CD14-positive monocyte (primary cell): ENCODE results near the gene AMOTL1. TPM values are rescaled to one million over a fixed set of nuclear protein-coding genes. Genes with fewer than 3 reads are reported as not detected.

ENCODE experiments used
- DNase-seq, 3 donors: peaks; one replicate each; pipeline ENCODE4 v3.0.0-alpha.2; 2011 to 2022
- H2AFZ ChIP-seq: 2 replicates; pipeline ENCODE4 v1.6.0; 2012; ENCODE audit warnings: mild to moderate bottlenecking, low read depth, low read length, inconsistent platforms; ENCODE audit not compliant: insufficient read depth, poor library complexity, severe bottlenecking
- H3K27ac ChIP-seq, 2 donors: 1 replicate in 1 of 2; 2 replicates in 1 of 2; pipeline ENCODE4 v1.5.1; 2012 to 2013; ENCODE audit warnings: low read length in 2 of 2, control low read depth in 1 of 2, inconsistent platforms in 1 of 2, low read depth in 1 of 2, mild to moderate bottlenecking in 1 of 2
- H3K27me3 ChIP-seq, 2 donors: one replicate each; pipeline versions ENCODE4 v1.6.0 to v1.6.1; 2011 to 2013; ENCODE audit warnings: low read length in 2 of 2; ENCODE audit not compliant: control insufficient read depth in 2 of 2, insufficient read depth in 2 of 2
- H3K36me3 ChIP-seq, 2 donors: replicated peaks in 1 of 2; 1 replicate in 1 of 2; 2 replicates in 1 of 2; pipeline versions ENCODE4 v1.5.1 to v1.6.1; 2012 to 2013; ENCODE audit warnings: low read length in 2 of 2, control low read depth in 1 of 2, inconsistent platforms in 1 of 2, mild to moderate bottlenecking in 1 of 2; ENCODE audit not compliant: insufficient read depth in 2 of 2, control insufficient read depth in 1 of 2
- H3K4me1 ChIP-seq, 2 donors: 1 replicate in 1 of 2; 2 replicates in 1 of 2; pipeline versions ENCODE4 v1.5.1 to v1.6.1; 2012 to 2013; ENCODE audit warnings: low read length in 2 of 2, control low read depth in 1 of 2, inconsistent platforms in 1 of 2, mild to moderate bottlenecking in 1 of 2, moderate library complexity in 1 of 2; ENCODE audit not compliant: insufficient read depth in 2 of 2, control insufficient read depth in 1 of 2
- H3K4me2 ChIP-seq: replicated peaks from 2 replicates; pipeline ENCODE3; 2012; ENCODE audit warnings: low read length, moderate library complexity, mild to moderate bottlenecking; ENCODE audit not compliant: poor library complexity, severe bottlenecking; ENCODE audit errors: extremely low read depth
- H3K4me3 ChIP-seq, 3 experiments: fragments of 200-600 bp in 1 of 3; sonication (generic) in 1 of 3; replicated peaks in 1 of 3; 1 replicate in 2 of 3; 2 replicates in 1 of 3; pipeline ENCODE4 v1.5.1; 2011 to 2013; ENCODE audit warnings: low read length in 3 of 3, mild to moderate bottlenecking in 3 of 3, control low read depth in 2 of 3, low read depth in 2 of 3, inconsistent platforms in 1 of 3, moderate library complexity in 1 of 3
- H3K79me2 ChIP-seq: 2 replicates; pipeline ENCODE4 v1.6.0; 2012; ENCODE audit warnings: mild to moderate bottlenecking, control low read depth, inconsistent platforms, low read length, moderate library complexity; ENCODE audit not compliant: insufficient read depth
- H3K9ac ChIP-seq: 2 replicates; pipeline ENCODE4 v1.6.0; 2017; ENCODE audit warnings: low read length, mild to moderate bottlenecking; ENCODE audit not compliant: insufficient read depth, poor library complexity, severe bottlenecking
- H3K9me3 ChIP-seq, 2 donors: replicated peaks in 1 of 2; 1 replicate in 1 of 2; 2 replicates in 1 of 2; pipeline versions ENCODE4 v1.5.1 to v1.6.1; 2012 to 2013; ENCODE audit warnings: low read length in 2 of 2, control low read depth in 1 of 2; ENCODE audit not compliant: control insufficient read depth in 1 of 2, insufficient read depth in 1 of 2
- H4K20me1 ChIP-seq: 2 replicates; pipeline ENCODE4 v1.6.0; 2012; ENCODE audit warnings: mild to moderate bottlenecking, low read length, control low read depth, moderate library complexity; ENCODE audit not compliant: insufficient read depth
- H3K27ac Mint-ChIP-seq, 7 donors: one replicate each; pipeline ENCODE4 v1.8.0; 2020; ENCODE audit warnings: mild to moderate bottlenecking in 7 of 7, mixed read lengths in 7 of 7, moderate library complexity in 6 of 7, inconsistent platforms in 2 of 7
- H3K27me3 Mint-ChIP-seq, 3 donors: one replicate each; pipeline ENCODE4 v1.8.0; 2021 to 2022; ENCODE audit warnings: low read depth in 3 of 3, mild to moderate bottlenecking in 3 of 3, mixed read lengths in 3 of 3, moderate library complexity in 3 of 3, inconsistent platforms in 1 of 3
- H3K36me3 Mint-ChIP-seq, 2 donors: one replicate each; pipeline ENCODE4 v1.8.0; 2020; ENCODE audit warnings: mixed read lengths in 2 of 2, inconsistent platforms in 1 of 2, mild to moderate bottlenecking in 1 of 2
- H3K4me1 Mint-ChIP-seq: one replicate; pipeline ENCODE4 v1.8.0; 2020; ENCODE audit warnings: mild to moderate bottlenecking, mixed read lengths
- H3K4me3 Mint-ChIP-seq, 2 donors: one replicate each; pipeline ENCODE4 v1.8.0; 2020; ENCODE audit warnings: mild to moderate bottlenecking in 2 of 2, mixed read lengths in 2 of 2, moderate library complexity in 1 of 2
- H3K9me3 Mint-ChIP-seq, 7 donors: one replicate each; pipeline ENCODE4 v1.8.0; 2020 to 2022; ENCODE audit warnings: mixed read lengths in 7 of 7, mild to moderate bottlenecking in 6 of 7, moderate library complexity in 6 of 7, inconsistent platforms in 2 of 7
- CTCF ChIP-seq: fragments of 200-600 bp; IDR thresholded peaks from one replicate; pipeline ENCODE4 v1.8.0; 2022; ENCODE audit warnings: antibody characterized with exemption, mild to moderate bottlenecking
- WGBS: methylation state at CpG from one replicate; pipeline ENCODE4 v1.1.5; 2013; ENCODE audit warnings: missing lambda C conversion rate; ENCODE audit not compliant: insufficient coverage; 5-methylcytosine and 5-hydroxymethylcytosine counted together
- intact Hi-C, 2 donors: fragments of 100-400 bp; cut with micrococcal nuclease; formaldehyde crosslinking; loops; one replicate each; pipeline versions ENCODE4 v1.15.0 to v1.15.1; 2023
- polyA plus RNA-seq, 3 donors: library from polyadenylated mRNA; depleted of rRNA in 1 of 3; unstranded in 2 of 3; stranded (reverse) in 1 of 3; fragments of 300-500 nt in 2 of 3; fragments of >200 nt in 1 of 3; fragmentation: Illumina TruSeq in 2 of 3; gene quantifications; 1 replicate in 2 of 3; 2 replicates in 1 of 3; pipeline ENCODE4 v1.2.3, GENCODE V29; 2012 to 2021

The AMOTL1 gene
- polyA plus RNA-seq, 3 donors: 0.41 to 0.66 (median 0.46) TPM

- Mint-ChIP-seq H3K27me3 (peaks cover 6 to 11% (median 8%) of the 10 kb centered on the region in 3 donors), H3K4me1 (peaks cover 10% of the 10 kb centered on the region), H3K27ac (no peak overlapping the region), H3K36me3 (no peaks in the 10 kb centered on the region), H3K9me3 (peaks cover 0 to 2% (median 0%) of the 10 kb centered on the region in 7 donors), H3K4me3 (no peak overlapping the region)
- H3K9me3 ChIP-seq: no peaks in the 10 kb centered on the region
- peaks cover 0 to 2% of the 10 kb centered on the region in 2 donors for H3K27me3 ChIP-seq
- WGBS: no CpG with 5 or more reads among the region's 2 CpGs
- no peaks in the 10 kb centered on the region for H3K79me2 ChIP-seq
- no peak overlapping the region for H3K27ac ChIP-seq
- no peak overlapping the region for H3K9ac ChIP-seq
- H3K4me2 ChIP-seq: no peak overlapping the region
- H3K36me3 ChIP-seq: no peaks in the 10 kb centered on the region
- no peaks in the 10 kb centered on the region for H3K4me1 ChIP-seq
- no peak for TF ChIP-seq CTCF
- H3K4me3 ChIP-seq: no peak overlapping the region
- no peaks in the 10 kb centered on the region for H4K20me1 ChIP-seq
- intact Hi-C loops: no loop called here
- H2AFZ ChIP-seq: no peak overlapping the region
- DNase-seq: no peak
Measured at GRCh38 chr11:94754819-94755218, 13.3 kb upstream of the AMOTL1 start.

- H3K4me3 ChIP-seq: no peak overlapping the region
- Mint-ChIP-seq H3K36me3 (no peaks in the 10 kb centered on the region), H3K27ac (no peak overlapping the region), H3K4me3 (no peak overlapping the region), H3K9me3 (peaks cover 0 to 2% (median 0%) of the 10 kb centered on the region in 7 donors), H3K27me3 (peaks cover 6 to 11% (median 8%) of the 10 kb centered on the region in 3 donors), H3K4me1 (peaks cover 7% of the 10 kb centered on the region)
- no peak overlapping the region for H3K9ac ChIP-seq
- 97% methylated on average over 5 of the region's 11 CpGs for WGBS
- no peak for DNase-seq
- H3K9me3 ChIP-seq: no peaks in the 10 kb centered on the region
- H3K27me3 ChIP-seq: peaks cover 0 to 2% of the 10 kb centered on the region in 2 donors
- H3K4me1 ChIP-seq: no peaks in the 10 kb centered on the region
- no peak for TF ChIP-seq CTCF
- H3K27ac ChIP-seq: no peak overlapping the region
- no peaks in the 10 kb centered on the region for H3K36me3 ChIP-seq
- no peaks in the 10 kb centered on the region for H4K20me1 ChIP-seq
- no peak overlapping the region for H2AFZ ChIP-seq
- intact Hi-C loops: no loop called here
- H3K79me2 ChIP-seq: no peaks in the 10 kb centered on the region
- H3K4me2 ChIP-seq: no peak overlapping the region
Measured at GRCh38 chr11:94755494-94755893, 12.7 kb upstream of the AMOTL1 start.
